Osteoblast (primary cell): Measurements from ENCODE around the gene TP53I3. TPM values are rescaled to one million over a fixed set of nuclear protein-coding genes. Genes with fewer than 3 reads are reported as not detected.

Source experiments
- DNase-seq: peaks from one replicate; pipeline ENCODE4 v3.0.0; 2011; ENCODE audit warnings: low spot score, mixed read lengths; ENCODE audit not compliant: insufficient read length; ENCODE audit errors: missing footprints
- H2AFZ ChIP-seq: 2 replicates; pipeline ENCODE4 v1.6.0; 2011; ENCODE audit warnings: mild to moderate bottlenecking, low read length
- H3K27ac ChIP-seq: 2 replicates; pipeline ENCODE4 v1.5.1; 2011; ENCODE audit warnings: mild to moderate bottlenecking, low read depth, low read length, moderate library complexity
- H3K27me3 ChIP-seq: 2 replicates; pipeline ENCODE4 v1.6.0; 2012; ENCODE audit warnings: mild to moderate bottlenecking, control low read depth, inconsistent platforms, low read length, moderate library complexity; ENCODE audit not compliant: insufficient read depth
- H3K36me3 ChIP-seq: 2 replicates; pipeline ENCODE4 v1.5.1; 2011; ENCODE audit warnings: mild to moderate bottlenecking, low read length, control low read depth, moderate library complexity; ENCODE audit not compliant: insufficient read depth
- H3K4me1 ChIP-seq: 2 replicates; pipeline ENCODE4 v1.5.1; 2011; ENCODE audit warnings: mild to moderate bottlenecking, low read length, control low read depth, moderate library complexity; ENCODE audit not compliant: insufficient read depth
- H3K4me2 ChIP-seq: 2 replicates; pipeline ENCODE4 v1.6.0; 2011; ENCODE audit warnings: mild to moderate bottlenecking, low read length; ENCODE audit not compliant: insufficient read depth
- H3K4me3 ChIP-seq: fragments of 200-600 bp; sonication (generic); 3 replicates; pipeline ENCODE4 v1.5.1; 2012; ENCODE audit warnings: mild to moderate bottlenecking, low read length, inconsistent platforms; ENCODE audit not compliant: insufficient read depth
- H3K79me2 ChIP-seq: 2 replicates; pipeline ENCODE4 v1.6.0; 2012; ENCODE audit warnings: mild to moderate bottlenecking, low read length, control low read depth, inconsistent platforms; ENCODE audit not compliant: insufficient read depth
- H3K9me3 ChIP-seq: 2 replicates; pipeline ENCODE4 v1.5.1; 2011; ENCODE audit warnings: low read depth, low read length, control low read depth
- H4K20me1 ChIP-seq: 2 replicates; pipeline ENCODE4 v1.6.0; 2012; ENCODE audit warnings: mild to moderate bottlenecking, low read length, control low read depth; ENCODE audit not compliant: insufficient read depth
- CTCF ChIP-seq: IDR thresholded peaks from 2 replicates; pipeline ENCODE4 v1.5.1; 2011; ENCODE audit warnings: mild to moderate bottlenecking, low read depth, low read length, moderate library complexity; ENCODE audit errors: extremely low read depth
- total RNA-seq: library from RNA; depleted of rRNA; stranded (reverse); fragments of >200 nt; gene quantifications from 2 replicates; pipeline ENCODE4 v1.2.3, GENCODE V29; 2012

The TP53I3 gene
- total RNA-seq, 1 donor, result 59.4 TPM

DNA sequence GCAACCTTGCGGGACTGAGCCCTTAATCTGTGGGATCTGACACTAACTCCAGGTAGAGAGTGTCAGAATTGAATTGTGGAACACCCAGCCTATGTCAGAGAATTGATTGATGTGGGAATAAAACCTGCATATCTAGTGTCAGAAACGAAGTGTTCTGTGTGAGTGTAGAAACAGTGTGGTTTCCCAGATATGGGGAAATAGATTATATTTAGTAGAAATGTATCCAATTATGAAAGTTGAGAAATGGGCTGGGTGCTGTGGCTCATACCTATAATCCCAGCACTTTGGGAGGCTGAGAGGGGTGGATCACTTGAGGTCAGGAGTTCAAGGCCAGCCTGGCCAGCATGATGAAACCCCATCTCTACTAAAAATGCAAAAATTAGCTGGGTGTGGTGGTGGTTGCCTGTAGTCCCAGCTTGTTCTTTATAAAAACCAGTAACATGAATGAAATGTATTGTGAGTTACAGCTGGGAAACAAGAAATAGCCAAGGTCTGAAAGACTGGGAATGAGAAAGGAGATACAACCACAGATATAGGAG is 4.3 kb upstream of the TP53I3 start:
- H3K36me3 ChIP-seq, result no peaks in the 10 kb centered on the region
- no peak overlapping the region for H3K4me3 ChIP-seq
- H2AFZ ChIP-seq, result no peak overlapping the region
- H3K9me3 ChIP-seq, result no peaks in the 10 kb centered on the region
- H3K27me3 ChIP-seq, result no peaks in the 10 kb centered on the region
- peaks cover 4% of the 10 kb centered on the region for H3K4me1 ChIP-seq
- no peak for DNase-seq
- no peak for TF ChIP-seq CTCF
- H3K27ac ChIP-seq, result no peak overlapping the region
- H3K79me2 ChIP-seq, result no peaks in the 10 kb centered on the region
- H3K4me2 ChIP-seq, result no peak overlapping the region
- no peaks in the 10 kb centered on the region for H4K20me1 ChIP-seq

GRCh38 chr2:24087032-24087431 is 2.4 kb upstream of the TP53I3 start:
- Histone ChIP-seq H3K4me2 (no peak overlapping the region), H3K9me3 (no peaks in the 10 kb centered on the region), H3K79me2 (peaks cover 5% of the 10 kb centered on the region), H3K27ac (no peak overlapping the region), H3K36me3 (peaks cover 10% of the 10 kb centered on the region), H2AFZ (no peak overlapping the region), H3K27me3 (no peaks in the 10 kb centered on the region), H3K4me1 (peaks cover 10% of the 10 kb centered on the region), H4K20me1 (no peaks in the 10 kb centered on the region), H3K4me3 (no peak overlapping the region)
- DNase-seq, result no peak
- TF ChIP-seq CTCF, result no peak

GRCh38 chr2:24086241-24086640 is 1.6 kb upstream of the TP53I3 start:
- peaks cover 10% of the 10 kb centered on the region for H3K4me1 ChIP-seq
- H3K27me3 ChIP-seq, result no peaks in the 10 kb centered on the region
- no peaks in the 10 kb centered on the region for H3K9me3 ChIP-seq
- no peak overlapping the region for H3K4me3 ChIP-seq
- peaks cover 15% of the 10 kb centered on the region for H3K36me3 ChIP-seq
- no peak overlapping the region for H3K27ac ChIP-seq
- no peaks in the 10 kb centered on the region for H4K20me1 ChIP-seq
- no peak overlapping the region for H3K4me2 ChIP-seq
- peaks cover 5% of the 10 kb centered on the region for H3K79me2 ChIP-seq
- TF ChIP-seq CTCF, result no peak
- no peak overlapping the region for H2AFZ ChIP-seq
- no peak for DNase-seq

DNA sequence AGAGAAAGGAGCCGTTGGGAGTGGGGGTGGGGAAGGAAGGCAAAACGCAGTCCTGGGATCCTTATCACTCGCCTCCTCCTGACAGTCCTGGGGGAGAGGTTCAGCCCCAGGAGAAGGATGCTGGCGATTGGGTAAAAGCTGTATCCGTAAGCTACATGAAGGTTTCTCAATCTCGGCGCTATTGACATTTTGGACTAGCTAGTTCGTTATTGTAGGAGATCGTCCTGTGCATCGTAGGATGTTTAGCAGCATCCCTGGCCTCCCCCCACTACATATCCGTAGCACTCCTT is 511 bp upstream of the TP53I3 start:
- Histone ChIP-seq H3K9me3 (no peaks in the 10 kb centered on the region), H3K4me3 (peak overlapping the region; percentile 88), H2AFZ (peak overlapping the region; percentile 96), H3K4me2 (peak overlapping the region; percentile 90), H3K27me3 (no peaks in the 10 kb centered on the region), H4K20me1 (no peaks in the 10 kb centered on the region), H3K36me3 (peaks cover 17% of the 10 kb centered on the region), H3K27ac (peak overlapping the region; percentile 62), H3K79me2 (peaks cover 5% of the 10 kb centered on the region), H3K4me1 (peaks cover 10% of the 10 kb centered on the region)
- TF ChIP-seq CTCF, result no peak
- no peak for DNase-seq
